ENCODE measurements around the gene SGPL1. TPM values are rescaled to one million over a fixed set of nuclear protein-coding genes. Genes with fewer than 3 reads are reported as not detected.
A peak's percentile ranks its signal among the peaks of the same experiment; 100 is the strongest.

SGPL1 gene
- total RNA-seq, 1 donor from 2014 or later: 89.9 TPM

DNA sequence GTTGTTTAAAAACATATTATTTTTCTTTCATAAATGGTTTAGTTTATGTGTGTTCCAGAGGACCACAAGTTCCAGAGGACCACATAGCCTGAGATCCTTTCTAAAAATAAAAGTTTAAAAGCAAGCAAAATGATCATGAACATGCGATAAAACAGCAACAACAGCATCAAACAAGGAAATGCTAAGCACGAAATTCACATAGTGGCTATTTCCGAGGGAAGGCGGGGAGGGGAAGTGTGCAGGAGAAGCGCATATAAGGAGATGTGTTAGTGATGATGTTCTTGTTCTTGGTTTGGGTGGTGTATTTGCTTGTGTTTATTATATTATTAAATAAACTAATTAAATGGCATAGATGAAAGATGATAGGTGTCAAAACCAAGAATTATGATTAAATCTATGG, 31.7 kb upstream of the SGPL1 start:
- TF ChIP-seq, protein P1, sequence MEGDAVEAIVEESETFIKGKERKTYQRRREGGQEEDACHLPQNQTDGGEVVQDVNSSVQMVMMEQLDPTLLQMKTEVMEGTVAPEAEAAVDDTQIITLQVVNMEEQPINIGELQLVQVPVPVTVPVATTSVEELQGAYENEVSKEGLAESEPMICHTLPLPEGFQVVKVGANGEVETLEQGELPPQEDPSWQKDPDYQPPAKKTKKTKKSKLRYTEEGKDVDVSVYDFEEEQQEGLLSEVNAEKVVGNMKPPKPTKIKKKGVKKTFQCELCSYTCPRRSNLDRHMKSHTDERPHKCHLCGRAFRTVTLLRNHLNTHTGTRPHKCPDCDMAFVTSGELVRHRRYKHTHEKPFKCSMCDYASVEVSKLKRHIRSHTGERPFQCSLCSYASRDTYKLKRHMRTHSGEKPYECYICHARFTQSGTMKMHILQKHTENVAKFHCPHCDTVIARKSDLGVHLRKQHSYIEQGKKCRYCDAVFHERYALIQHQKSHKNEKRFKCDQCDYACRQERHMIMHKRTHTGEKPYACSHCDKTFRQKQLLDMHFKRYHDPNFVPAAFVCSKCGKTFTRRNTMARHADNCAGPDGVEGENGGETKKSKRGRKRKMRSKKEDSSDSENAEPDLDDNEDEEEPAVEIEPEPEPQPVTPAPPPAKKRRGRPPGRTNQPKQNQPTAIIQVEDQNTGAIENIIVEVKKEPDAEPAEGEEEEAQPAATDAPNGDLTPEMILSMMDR (IDR thresholded peaks at IDR 0.05; ENCODE audit: unreplicated experiment): no peak
- no peaks in the 10 kb centered on the region for H3K36me3 Mint-ChIP-seq
- DNase-seq (ENCODE audit: low spot score in 2 of 2, unreplicated experiment in 2 of 2): peak in 1 of 2 experiments; percentile 7
- H3K27me3 Mint-ChIP-seq (ENCODE audit: low read depth): peaks cover 4% of the 10 kb centered on the region
- no peak overlapping the region for H3K27ac Mint-ChIP-seq
- H3K4me1 Mint-ChIP-seq: no peaks in the 10 kb centered on the region
- H3K9me3 Mint-ChIP-seq: peaks cover 15% of the 10 kb centered on the region
- H3K4me3 Mint-ChIP-seq: no peak overlapping the region

DNA sequence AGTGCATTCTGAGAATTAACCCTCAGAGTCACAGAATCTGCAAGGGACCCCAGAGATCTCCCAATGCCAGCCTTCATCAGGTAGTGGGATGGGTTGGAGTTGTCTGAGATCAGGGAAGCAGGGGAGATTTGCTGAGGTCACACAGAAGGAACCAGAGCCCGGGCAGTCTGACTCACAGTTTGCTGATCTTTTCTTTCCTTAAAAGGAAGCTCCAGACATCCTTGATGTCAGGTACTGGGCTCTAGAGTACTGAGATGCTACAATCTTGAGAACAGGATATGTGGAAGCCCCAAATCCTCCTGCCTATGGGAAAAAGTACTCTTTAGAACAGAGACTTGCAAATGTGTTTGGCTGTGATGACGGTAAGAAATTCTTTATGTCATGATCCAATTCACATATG, 31.3 kb upstream of the SGPL1 start:
- DNase-seq (ENCODE audit: low spot score in 2 of 2, unreplicated experiment in 2 of 2): peak in 1 of 2 experiments; percentile 14
- Mint-ChIP-seq H3K36me3 (no peaks in the 10 kb centered on the region), H3K4me1 (no peaks in the 10 kb centered on the region), H3K27ac (no peak overlapping the region), H3K4me3 (no peak overlapping the region), H3K9me3 (peaks cover 15% of the 10 kb centered on the region), H3K27me3 (ENCODE audit: low read depth) (peaks cover 4% of the 10 kb centered on the region)
- TF ChIP-seq, protein P1 (IDR thresholded peaks at IDR 0.05; ENCODE audit: unreplicated experiment): no peak

DNA sequence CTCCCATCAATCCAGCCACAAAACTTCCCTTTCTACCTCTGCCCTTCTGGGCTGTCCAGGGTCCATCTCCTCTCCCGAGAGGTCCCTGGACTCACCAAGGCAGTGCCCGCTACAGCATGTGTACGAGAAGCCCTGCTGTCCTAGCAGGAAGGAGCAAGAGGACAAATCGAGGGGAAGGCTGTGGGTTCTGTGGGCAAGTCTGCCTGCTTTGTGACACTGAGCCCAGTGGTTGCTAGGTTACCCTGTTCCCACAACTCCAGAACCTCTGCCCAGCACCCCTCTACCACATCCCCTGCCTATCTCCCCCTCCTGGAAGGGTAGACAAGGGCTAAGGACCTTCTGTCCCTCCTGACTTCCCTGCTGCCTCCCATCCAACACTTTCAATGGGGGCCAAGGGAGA, 30.6 kb upstream of the SGPL1 start, which contains the start of gene TBATA:
Gene TBATA, minus strand, starts transcription at position 188 of the 400 bp plus-strand sequence. CDS start 1,998 bp downstream, outside the sequence.
- peak in 1 of 2 experiments; percentile 30 for DNase-seq (ENCODE audit: low spot score in 2 of 2, unreplicated experiment in 2 of 2)
- H3K9me3 Mint-ChIP-seq: peaks cover 15% of the 10 kb centered on the region
- TF ChIP-seq, protein P1 (IDR thresholded peaks at IDR 0.05; ENCODE audit: unreplicated experiment): no peak
- no peaks in the 10 kb centered on the region for H3K4me1 Mint-ChIP-seq
- no peak within 1 kb of the TSS for H3K4me3 Mint-ChIP-seq
- H3K27me3 Mint-ChIP-seq (ENCODE audit: low read depth): peaks cover 4% of the 10 kb centered on the region
- H3K36me3 Mint-ChIP-seq: no peaks in the 10 kb centered on the region
- H3K27ac Mint-ChIP-seq: no peak within 1 kb of the TSS

DNA sequence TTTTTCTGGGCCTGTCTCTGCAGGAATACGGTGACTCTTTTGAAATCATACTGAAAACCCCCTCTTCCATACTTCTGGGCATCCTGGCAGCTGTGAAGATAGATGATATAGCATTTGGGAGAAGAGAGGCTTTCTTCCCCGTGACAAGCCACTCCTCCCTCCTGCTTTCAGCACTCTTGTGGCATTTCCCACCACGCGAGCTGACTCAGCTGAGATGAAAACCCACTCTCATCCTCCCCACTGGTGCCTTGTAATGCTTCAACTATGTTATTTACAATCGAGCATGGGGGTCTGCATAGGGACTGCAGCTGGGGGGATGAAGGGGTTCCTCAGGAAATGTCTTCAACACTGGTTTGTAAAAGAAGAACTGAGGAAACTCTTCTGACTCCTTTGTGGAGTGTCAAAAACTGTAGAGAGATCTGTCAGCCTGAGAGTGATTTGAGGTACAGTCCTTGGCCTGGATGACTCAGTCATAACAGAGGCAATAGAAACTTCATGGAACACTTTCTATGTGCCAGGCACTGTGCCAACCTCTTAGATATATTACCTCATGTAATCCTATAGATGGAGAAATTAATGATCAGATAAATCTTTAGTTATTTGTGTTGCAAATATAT, 28.8 kb upstream of the SGPL1 start:
- Mint-ChIP-seq H3K4me1 (no peaks in the 10 kb centered on the region), H3K9me3 (peaks cover 15% of the 10 kb centered on the region), H3K36me3 (no peaks in the 10 kb centered on the region), H3K27me3 (ENCODE audit: low read depth) (peaks cover 4% of the 10 kb centered on the region), H3K4me3 (no peak overlapping the region), H3K27ac (no peak overlapping the region)
- DNase-seq (ENCODE audit: low spot score in 2 of 2, unreplicated experiment in 2 of 2): peak in 1 of 2 experiments; percentile 13
- TF ChIP-seq, protein P1 (IDR thresholded peaks at IDR 0.05; ENCODE audit: unreplicated experiment): no peak

DNA sequence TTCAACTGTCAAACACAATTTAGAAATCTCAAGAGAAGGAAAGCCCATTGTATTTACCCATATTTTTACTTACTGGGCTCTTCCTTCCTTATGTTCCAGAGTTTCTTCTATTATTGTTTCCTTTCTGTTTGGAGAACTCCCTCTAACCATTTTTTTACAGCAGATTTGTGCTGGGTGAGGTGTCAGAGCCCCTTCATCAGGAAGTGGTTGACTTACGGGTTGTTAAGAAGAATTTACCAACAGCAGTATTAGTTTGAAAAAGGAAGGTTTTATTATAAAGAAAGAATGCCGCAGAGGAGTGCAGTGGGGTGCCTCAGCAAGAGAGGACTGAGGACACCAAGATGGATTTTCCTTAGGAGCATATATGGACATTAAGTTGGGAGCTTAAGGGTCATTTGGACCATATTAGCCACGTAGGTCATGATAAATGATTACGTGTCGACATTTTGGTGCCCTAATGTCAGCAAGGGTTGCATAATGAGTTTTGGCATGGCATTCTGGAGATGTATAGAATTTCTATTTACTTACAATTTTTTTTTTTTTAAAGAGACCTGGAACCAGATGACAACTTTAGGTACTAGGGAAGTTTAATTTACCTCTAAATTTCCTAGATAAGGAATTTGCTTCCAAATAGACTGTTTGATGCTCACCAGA, 24.2 kb upstream of the SGPL1 start:
- TF ChIP-seq, protein P1 (IDR thresholded peaks at IDR 0.05; ENCODE audit: unreplicated experiment): no peak
- no peak for DNase-seq (ENCODE audit: low spot score in 2 of 2, unreplicated experiment in 2 of 2)
- no peaks in the 10 kb centered on the region for H3K4me1 Mint-ChIP-seq
- H3K27ac Mint-ChIP-seq: no peak overlapping the region
- H3K27me3 Mint-ChIP-seq (ENCODE audit: low read depth): peaks cover 4% of the 10 kb centered on the region
- no peaks in the 10 kb centered on the region for H3K36me3 Mint-ChIP-seq
- peaks cover 17% of the 10 kb centered on the region for H3K9me3 Mint-ChIP-seq
- no peak overlapping the region for H3K4me3 Mint-ChIP-seq

Data from mesothelial cell of epicardium (in vitro differentiated cells).